Measurements from ENCODE around the gene PARVA. TPM values are rescaled to one million over a fixed set of nuclear protein-coding genes. Genes with fewer than 3 reads are reported as not detected.

PARVA gene
- total and polyA plus RNA-seq, 9 of the 15 experiments (the other 6 are each of a cell fraction or from before 2014, with no cell fraction given) = 0.11 TPM; not detected in 8

- H3K27me3 ChIP-seq (ENCODE audit: control insufficient read depth in 2 of 2, insufficient read depth in 2 of 2, low read length in 2 of 2) = no peaks in the 10 kb centered on the region
- in situ Hi-C loops (cut with MboI) (no loop called here), intact Hi-C loops (cut with micrococcal nuclease) (no loop called here)
- no peak overlapping the region for H3K27ac ChIP-seq (ENCODE audit: extremely low read depth, low read depth, low read length)
- H4K20me1 ChIP-seq (replicated peaks; ENCODE audit: control insufficient read depth, insufficient read depth, low read length) = no peaks in the 10 kb centered on the region
- ChIA-PET CTCF (ENCODE audit: low intra/inter-chr PET ratio) (no interaction called here), POLR2A (interaction anchor here (1.7 kb wide), 1 partner anchor 14 kb away, joined by 3 read pairs; no protein-coding TSS in a partner anchor)
- no peaks in the 10 kb centered on the region for H3K36me3 ChIP-seq (ENCODE audit: control insufficient read depth, insufficient read depth, low read length)
- FAIRE-seq (no peak), ATAC-seq (no peak), DNase-seq (ENCODE audit: extremely low read depth in 1 of 4, low spot score in 3 of 4) (no peak)
- H3K4me2 ChIP-seq (ENCODE audit: insufficient read depth, low read length) = no peak overlapping the region
- BruUV-seq (replicated peaks) = no TSS peak
- H2AFZ ChIP-seq (ENCODE audit: low read depth, low read length) = no peak overlapping the region
- no peaks in the 10 kb centered on the region for H3K79me2 ChIP-seq (ENCODE audit: control insufficient read depth, insufficient read depth, low read length)
- H3K4me3 ChIP-seq = no peak overlapping the region
- H3K9ac ChIP-seq (ENCODE audit: insufficient read depth in 1 of 2, low read depth in 2 of 2, low read length in 2 of 2) = no peak overlapping the region
- H3K9me1 ChIP-seq (ENCODE audit: control insufficient read depth, insufficient read depth, low read length) = no peaks in the 10 kb centered on the region
- H3K4me1 ChIP-seq (replicated peaks in 1 of 2; ENCODE audit: control insufficient read depth in 2 of 2, insufficient read depth in 2 of 2, low read length in 2 of 2) = peaks cover 5 to 13% of the 10 kb centered on the region in 2 experiments; a peak in 3 of 5 replicates
- no peaks in the 10 kb centered on the region for H3K9me3 ChIP-seq (replicated peaks; ENCODE audit: control insufficient read depth, insufficient read depth, low read depth, low read length)
- 35% methylated on average over 1 of the region's 1 CpG for WGBS (ENCODE audit: insufficient coverage, low coverage, missing lambda C conversion rate)
- TF ChIP-seq ILK (tag; IDR thresholded peaks at IDR 0.05; ENCODE audit: borderline replicate concordance, low read depth) (no peak), GATAD2A (IDR thresholded peaks at IDR 0.05) (no peak), GABPB2 (CRISPR knock-in tag; conservative IDR thresholded peaks at IDR 0.05) (no peak), MBD1 (CRISPR knock-in tag; IDR thresholded peaks at IDR 0.05) (no peak), ATF1 (CRISPR knock-in tag; IDR thresholded peaks at IDR 0.05) (no peak), ATF1 (tag; IDR thresholded peaks at IDR 0.05) (no peak), TCFL5 (CRISPR knock-in tag; conservative IDR thresholded peaks at IDR 0.05) (no peak), NCOA2 (IDR thresholded peaks at IDR 0.05; ENCODE audit: partially characterized antibody in 2 of 2) (no peak), ZNF75A (CRISPR knock-in tag; IDR thresholded peaks at IDR 0.05) (no peak), SIRT6 (IDR thresholded peaks at IDR 0.05; ENCODE audit: low read depth, low read length) (no peak), HDAC8 (tag; IDR thresholded peaks at IDR 0.05) (no peak), ZNF592 (IDR thresholded peaks at IDR 0.05) (no peak), KLF1 (tag; IDR thresholded peaks at IDR 0.05) (no peak), SRSF1 (IDR thresholded peaks at IDR 0.05; ENCODE audit: low read depth, low read length) (no peak)
- TF ChIP-seq, protein P1, sequence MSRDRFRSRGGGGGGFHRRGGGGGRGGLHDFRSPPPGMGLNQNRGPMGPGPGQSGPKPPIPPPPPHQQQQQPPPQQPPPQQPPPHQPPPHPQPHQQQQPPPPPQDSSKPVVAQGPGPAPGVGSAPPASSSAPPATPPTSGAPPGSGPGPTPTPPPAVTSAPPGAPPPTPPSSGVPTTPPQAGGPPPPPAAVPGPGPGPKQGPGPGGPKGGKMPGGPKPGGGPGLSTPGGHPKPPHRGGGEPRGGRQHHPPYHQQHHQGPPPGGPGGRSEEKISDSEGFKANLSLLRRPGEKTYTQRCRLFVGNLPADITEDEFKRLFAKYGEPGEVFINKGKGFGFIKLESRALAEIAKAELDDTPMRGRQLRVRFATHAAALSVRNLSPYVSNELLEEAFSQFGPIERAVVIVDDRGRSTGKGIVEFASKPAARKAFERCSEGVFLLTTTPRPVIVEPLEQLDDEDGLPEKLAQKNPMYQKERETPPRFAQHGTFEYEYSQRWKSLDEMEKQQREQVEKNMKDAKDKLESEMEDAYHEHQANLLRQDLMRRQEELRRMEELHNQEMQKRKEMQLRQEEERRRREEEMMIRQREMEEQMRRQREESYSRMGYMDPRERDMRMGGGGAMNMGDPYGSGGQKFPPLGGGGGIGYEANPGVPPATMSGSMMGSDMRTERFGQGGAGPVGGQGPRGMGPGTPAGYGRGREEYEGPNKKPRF (IDR thresholded peaks at IDR 0.05; ENCODE audit: low read depth, low read length) = no peak
These were observed 196.5 kb downstream of the PARVA start for GRCh38 chr11:12573707-12574485.

Data from K562 (cell line).